GM19463 (cell line): Measurements from ENCODE around the gene CFAP161.

Experiments
- ATAC-seq: cut with Tn5 transposase; IDR thresholded peaks from one replicate; pipeline ENCODE4 v1.9.1; 2021; ENCODE audit warnings: mild to moderate bottlenecking, moderate library complexity; ENCODE audit not compliant: unreplicated experiment

Gene CFAP161

DNA sequence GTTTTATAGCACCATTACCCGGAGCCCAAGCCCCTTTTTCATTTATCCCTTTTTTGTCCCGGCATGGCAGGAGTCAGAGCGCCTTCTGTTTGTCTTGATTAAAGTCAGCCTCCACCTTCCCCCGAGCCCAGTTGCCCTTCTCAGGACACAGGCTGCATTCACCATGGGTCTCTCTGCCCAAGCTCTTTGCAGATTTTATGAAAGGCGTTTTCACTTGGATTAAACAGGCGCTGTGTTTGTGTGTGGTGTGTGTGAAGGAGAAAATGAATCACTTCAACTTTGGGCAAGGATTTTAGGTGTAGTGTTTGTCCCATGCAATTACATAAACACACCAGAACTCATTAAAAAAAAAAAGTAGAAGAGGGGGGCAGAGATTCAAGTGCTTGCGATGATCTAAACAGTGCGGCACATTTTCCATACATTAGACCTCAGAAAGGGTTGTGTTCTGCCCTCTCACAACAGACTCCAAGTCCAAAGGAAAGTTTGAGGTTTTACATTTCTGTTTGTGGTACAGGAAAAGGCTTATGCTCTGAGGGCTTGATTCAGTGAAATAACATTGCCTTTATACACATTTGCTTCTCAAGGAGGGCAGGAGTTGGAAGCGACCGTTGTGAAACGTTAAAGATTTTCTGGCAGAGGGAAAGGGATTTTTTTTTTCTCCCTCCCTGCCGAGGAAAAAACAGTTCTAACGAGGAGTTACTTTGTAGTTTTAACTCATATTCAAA, 48.1 kb downstream of the CFAP161 start:
- no peak for ATAC-seq

- no peak for ATAC-seq
Observed at GRCh38 chr15:81182756-81183438, 48.8 kb downstream of the CFAP161 start.

DNA sequence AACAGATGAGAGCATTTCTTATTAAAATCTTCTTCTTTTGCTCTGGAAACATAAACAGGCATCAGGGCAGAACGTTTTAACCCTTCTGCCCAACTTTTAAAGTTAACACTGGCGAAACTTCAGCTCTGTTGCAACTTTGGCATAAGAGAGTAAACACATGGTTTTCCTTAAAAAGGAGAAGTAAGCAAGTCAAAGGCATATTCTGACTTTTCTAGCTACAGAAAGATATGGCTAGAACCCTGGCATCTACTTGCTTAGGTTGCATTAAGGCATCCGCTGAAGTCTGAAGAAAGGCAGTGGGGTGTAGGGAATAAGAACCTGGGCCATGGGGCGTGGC, 49.3 kb downstream of the CFAP161 start:
- no peak for ATAC-seq

- ATAC-seq, result no peak
Observed at GRCh38 chr15:81184188-81184587, 50.1 kb downstream of the CFAP161 start.

- ATAC-seq, result no peak
Observed at GRCh38 chr15:81185631-81186295, 51.7 kb downstream of the CFAP161 start.

DNA sequence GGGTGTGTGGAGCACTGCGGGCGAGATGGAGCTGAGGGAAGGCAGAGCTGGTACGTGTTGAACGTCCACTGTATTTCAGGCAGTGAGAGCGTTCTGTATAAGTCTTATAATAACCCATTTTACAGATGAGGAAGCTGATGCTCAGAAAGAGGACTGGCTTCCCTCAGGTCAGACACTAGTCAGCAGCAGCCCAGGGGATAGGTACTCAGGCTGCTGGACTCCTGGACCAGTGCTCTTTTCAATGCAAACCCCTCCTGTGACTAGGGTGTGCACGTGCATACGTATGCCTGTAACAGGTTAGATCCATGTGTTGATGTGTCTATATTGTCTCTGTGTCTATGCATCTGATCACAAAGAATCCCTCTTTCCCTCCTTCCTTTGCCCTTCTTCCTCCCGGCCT, 54.3 kb downstream of the CFAP161 start:
- no peak for ATAC-seq

DNA sequence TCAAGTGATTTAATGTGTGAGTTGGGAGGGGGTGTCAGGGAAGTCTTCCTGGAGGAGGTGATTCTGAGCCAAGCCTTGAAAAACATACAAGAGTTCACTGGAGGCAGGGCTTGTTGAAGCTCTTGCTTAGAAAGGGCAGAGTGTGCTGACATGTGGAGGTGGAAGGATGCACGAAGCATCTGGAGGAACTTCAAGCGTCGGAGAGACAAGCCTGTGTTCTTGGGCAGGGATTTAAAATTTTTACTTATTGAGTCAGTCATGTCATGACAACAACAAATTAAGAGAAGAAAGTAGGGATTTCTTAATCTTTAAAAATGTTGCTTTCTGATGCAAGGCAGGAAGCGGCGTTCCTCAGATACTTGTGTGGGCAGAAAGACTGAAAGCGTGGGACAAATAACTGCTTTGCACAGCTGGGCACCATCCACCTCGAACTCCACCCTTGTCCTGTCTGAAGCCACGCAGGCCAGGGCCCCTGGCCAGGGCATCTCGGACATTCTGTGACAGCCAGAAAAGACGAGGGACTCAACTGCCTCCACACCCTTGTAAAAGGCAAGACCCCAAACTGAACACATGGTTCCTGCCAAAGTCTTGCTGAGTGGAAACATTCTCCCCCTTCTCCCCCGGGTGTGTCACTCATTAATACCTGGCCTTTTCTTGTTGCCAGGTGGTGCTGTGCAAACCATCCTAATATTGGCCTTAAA, 55.7 kb downstream of the CFAP161 start:
- ATAC-seq, result no peak

DNA sequence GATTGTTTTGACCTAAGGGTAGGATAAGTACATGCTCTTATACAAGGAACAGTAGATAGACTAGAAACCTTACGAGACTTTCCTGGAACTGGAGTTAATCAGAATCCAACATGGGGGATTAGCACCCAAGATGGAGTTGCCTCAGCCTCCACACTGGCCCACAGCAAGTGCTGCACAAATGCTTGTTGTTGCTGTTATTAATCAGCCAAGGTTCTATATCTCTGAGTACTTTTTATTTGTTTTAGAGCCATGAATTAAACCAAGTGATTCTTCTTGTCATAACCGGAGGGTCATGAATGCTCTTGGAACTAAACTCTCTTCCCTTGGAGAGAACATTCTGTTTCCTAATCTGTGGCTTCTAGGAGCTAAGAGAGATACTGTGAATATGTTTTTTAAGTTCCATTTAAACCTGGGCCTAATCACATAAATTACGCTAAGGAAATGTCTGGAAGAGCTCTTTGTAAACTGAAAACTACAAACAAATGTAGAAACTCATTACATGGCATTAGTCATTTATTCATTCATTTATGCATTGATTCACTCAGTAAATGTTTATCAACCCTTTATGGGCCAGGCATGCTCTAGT, 56.9 kb downstream of the CFAP161 start:
- no peak for ATAC-seq

DNA sequence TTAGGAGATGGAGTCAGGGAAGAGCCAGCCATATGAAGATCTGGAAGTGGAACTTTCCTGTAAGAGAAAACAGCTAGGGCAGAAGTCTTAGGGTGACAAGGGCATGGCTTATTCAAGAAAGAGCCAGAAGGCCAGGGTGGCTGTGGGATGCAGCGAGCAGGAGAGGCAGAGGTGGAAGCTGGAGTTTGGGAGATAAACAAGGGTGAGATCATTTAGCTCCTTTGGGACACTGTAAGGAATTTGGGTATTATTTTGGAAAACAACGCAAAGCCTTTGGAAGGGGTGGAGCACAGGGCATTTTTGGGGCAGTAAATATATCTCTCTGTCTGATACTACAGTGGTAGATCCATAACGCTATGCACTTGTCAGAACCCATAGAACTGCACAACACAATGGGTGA, 57.6 kb downstream of the CFAP161 start:
- ATAC-seq, result no peak

- ATAC-seq, result no peak
Observed at GRCh38 chr15:81194723-81195122, 60.7 kb downstream of the CFAP161 start.

DNA sequence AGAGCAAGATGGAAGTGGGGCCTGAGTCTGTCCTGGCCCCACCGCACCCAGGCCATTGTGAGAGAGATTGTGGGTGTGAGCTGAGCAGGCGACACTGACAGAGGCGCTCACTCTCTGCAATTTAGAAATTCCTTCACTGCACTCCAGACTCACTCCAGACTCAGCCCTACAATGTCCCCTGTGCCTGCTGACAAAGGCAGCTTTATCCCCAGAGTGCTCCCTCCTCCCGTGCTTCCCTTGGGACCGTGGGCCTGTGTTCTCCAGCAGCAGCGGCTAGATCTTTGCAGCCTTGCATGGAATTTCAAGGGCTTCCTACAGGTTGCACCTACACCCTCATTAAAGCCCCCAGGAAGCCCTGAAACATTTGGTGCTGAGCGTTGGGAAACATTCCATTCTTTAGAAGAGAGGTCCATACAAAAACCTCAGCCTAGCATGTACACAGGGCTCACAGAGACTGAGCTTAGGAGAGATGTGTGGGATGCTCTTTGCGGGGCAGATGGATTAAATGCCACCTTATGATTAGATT, 61.3 kb downstream of the CFAP161 start:
- ATAC-seq, result no peak

DNA sequence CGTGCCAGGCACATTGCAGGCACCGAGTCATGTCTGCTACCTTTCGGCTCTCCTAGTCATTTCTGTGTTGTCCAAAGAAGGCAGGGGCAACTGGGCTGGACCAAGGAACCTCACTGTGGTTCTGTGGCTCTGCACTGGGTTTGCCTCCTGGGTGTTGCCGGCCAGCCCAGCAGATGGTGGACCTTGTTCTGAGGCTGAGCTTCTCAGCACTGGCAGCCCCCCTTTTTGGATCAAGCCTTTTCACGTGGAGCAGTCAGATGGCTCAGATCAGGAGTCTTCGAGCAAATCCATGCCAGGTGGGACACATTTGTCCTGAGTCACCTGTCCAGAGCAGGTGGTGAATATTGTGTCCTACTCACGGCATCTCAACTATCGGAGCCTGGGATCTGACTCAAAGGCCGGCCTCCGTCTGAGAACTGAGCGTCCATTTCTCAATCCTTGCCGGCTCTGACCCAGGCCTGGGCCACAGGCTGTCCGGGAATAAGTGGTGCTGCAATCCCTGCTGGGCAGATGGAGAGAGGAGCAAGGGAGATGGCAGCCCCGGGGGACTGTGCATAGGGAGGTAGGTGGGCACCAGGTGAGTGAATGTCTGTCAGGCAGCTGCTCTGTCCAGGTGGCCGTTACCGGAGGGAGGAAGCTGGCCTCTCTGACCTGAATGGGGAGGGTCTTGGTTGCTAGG, 62.6 kb downstream of the CFAP161 start, which contains the start of gene IL16:
Gene IL16, plus strand, starts transcription at position 304 of the 679 bp plus-strand sequence. CDS start 28,521 bp downstream, outside the sequence.
- ATAC-seq, result no peak

DNA sequence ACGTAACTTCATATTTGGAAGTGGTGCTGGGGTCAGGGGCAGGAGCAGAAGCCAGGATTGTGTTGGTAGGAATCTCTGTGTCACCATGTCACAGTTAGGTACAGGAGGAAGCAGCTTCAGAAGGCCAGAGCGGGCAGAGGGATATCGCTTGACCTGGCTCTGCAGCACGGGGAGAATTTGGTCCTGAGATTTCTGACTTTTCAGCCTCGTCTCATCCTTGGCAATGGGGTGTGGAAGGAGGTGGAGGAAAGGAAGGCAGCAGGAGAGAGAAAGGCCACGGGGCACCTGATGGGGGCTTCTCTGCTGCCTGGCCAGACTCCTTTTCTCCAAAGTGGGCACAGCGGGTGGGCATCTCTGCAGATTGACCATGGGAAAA, 63.2 kb downstream of the CFAP161 start:
- ATAC-seq, result no peak

DNA sequence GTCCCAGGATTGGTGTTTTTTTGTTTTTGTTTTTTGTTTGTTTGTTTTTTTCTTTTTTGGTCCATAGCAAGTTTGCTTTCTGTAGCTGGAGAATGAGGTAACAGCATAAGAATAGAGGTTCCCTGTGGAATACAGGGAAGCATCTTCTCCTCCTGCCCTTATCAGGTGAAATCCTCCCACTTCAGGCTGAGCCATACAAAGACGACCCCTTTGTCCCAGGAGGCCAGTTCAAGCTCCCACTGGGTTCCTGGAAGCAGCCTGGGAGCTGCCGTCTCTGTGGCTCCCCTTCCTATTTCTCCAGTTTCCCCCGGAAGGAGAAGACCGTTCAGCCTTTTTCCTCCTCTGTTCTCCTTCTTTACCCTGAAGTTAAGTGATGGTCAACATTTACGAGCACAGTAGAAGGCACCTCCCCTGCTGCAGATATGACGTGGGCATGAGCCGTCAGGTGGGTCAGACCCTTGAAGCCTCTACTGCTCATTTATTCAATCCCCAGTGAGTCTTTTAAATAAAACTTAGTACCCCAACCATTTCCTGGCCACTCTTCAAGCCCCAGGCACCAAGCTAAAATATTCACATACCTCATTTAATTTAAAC, 63.7 kb downstream of the CFAP161 start:
- no peak for ATAC-seq
